ENCODE measurements around the gene GSTM2. TPM values are rescaled to one million over a fixed set of nuclear protein-coding genes. Genes with fewer than 3 reads are reported as not detected.
"Not testable (repeated sequence)": the region's sequence is repeated elsewhere in the genome, so short reads cannot be mapped to it uniquely, and the experiment has no call there.

GSTM2 gene
- total and polyA plus RNA-seq, 10 donors: 26.2 to 100 (median 52.3) TPM

DNA sequence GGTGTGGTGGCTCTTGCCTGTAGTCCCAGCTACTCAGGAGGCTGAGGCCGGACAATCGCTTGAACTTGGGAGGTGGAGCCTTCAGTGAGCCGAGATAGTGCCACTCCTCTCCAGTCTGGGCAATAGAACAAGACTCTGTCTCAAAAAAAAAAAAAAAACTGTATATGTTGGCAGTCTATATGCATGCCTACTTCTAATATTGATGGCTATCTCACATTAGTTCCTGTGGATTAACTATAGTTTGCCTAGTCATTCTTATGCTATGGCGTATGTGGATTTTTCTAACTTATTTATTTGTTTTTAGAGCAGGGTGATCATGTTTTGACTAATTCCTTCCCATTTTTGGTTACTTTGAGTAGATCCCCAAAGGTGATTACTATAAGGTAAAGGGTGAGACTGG lies 29.2 kb downstream of the GSTM2 start:
- DNase-seq: no peak
- intact Hi-C loops (cut with DNase I; ENCODE audit: low total_unique reads): no loop called here
- Histone ChIP-seq H3K27ac (no peak overlapping the region), H3K9me3 (no peaks in the 10 kb centered on the region), H3K4me3 (no peak overlapping the region), H3K4me1 (no peaks in the 10 kb centered on the region), H3K36me3 (peaks cover 0 to 12% (median 0%) of the 10 kb centered on the region in 6 donors), H3K27me3 (replicated peaks in 1 of 7) (no peaks in the 10 kb centered on the region)
- TF ChIP-seq POLR2A (IDR thresholded peaks at IDR 0.05): no peak
- TF ChIP-seq, protein P1, sequence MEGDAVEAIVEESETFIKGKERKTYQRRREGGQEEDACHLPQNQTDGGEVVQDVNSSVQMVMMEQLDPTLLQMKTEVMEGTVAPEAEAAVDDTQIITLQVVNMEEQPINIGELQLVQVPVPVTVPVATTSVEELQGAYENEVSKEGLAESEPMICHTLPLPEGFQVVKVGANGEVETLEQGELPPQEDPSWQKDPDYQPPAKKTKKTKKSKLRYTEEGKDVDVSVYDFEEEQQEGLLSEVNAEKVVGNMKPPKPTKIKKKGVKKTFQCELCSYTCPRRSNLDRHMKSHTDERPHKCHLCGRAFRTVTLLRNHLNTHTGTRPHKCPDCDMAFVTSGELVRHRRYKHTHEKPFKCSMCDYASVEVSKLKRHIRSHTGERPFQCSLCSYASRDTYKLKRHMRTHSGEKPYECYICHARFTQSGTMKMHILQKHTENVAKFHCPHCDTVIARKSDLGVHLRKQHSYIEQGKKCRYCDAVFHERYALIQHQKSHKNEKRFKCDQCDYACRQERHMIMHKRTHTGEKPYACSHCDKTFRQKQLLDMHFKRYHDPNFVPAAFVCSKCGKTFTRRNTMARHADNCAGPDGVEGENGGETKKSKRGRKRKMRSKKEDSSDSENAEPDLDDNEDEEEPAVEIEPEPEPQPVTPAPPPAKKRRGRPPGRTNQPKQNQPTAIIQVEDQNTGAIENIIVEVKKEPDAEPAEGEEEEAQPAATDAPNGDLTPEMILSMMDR (IDR thresholded peaks at IDR 0.05 in 8 of 11, conservative IDR thresholded peaks at IDR 0.05 in 3 of 11): no peak
- TF ChIP-seq POLR2AphosphoS5 (IDR thresholded peaks at IDR 0.05): no peak
- 94 to 96% methylated on average over 4 of the region's 4 CpGs; no CpG with 5 or more reads in 3 of the 5 donors for WGBS, 5 donors

DNA sequence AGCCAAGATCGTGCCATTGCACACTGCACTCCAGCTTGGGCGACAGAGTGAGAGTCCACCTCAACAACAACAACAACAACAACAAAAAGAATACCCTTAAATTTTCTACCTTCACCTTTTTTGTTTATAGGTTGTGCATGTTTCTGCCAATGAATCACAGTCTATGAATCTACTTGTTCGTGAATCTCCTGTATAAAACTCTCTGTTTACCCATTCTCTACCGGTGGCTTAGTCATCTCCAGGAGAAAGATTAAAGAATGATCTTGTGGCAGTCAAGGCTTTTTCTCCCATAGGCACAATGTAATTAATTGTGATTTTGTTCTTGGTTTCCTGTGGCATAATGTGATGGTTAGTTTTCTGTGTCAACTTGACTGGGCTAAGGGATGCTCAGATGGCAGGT lies 30.0 kb downstream of the GSTM2 start:
- H3K27ac ChIP-seq; H3K4me3 ChIP-seq; H3K9me3 ChIP-seq; DNase-seq; H3K27me3 ChIP-seq (replicated peaks in 1 of 7); H3K4me1 ChIP-seq; intact Hi-C loops (cut with DNase I; ENCODE audit: low total_unique reads): not testable (repeated sequence)
- H3K36me3 ChIP-seq: peaks cover 0 to 12% (median 0%) of the 10 kb centered on the region in 6 donors
- 94 to 95% methylated on average over 4 of the region's 4 CpGs; no CpG with 5 or more reads in 3 of the 5 donors for WGBS, 5 donors

DNA sequence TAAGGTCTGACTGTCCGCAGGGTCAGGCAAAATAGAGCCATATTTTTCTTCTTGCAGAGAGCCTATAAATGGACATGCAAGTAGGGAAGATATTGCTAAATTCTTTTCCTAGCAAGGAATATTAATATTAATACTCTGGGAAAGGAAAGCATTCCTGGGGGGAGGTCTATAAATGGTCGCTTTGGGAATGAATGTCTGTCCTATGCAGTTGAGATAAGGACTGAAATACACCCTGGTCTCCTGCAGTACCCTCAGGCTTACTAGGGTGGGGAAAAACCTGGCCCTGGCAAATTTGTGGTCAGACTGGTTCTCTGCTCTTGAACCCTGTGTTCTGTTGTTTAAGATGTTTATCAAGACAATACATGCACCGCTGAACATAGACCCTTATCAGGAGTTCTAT lies 35.1 kb downstream of the GSTM2 start:
- peaks cover 0 to 20% (median 9%) of the 10 kb centered on the region in 8 donors for H3K9me3 ChIP-seq
- H3K4me1 ChIP-seq; intact Hi-C loops (cut with DNase I; ENCODE audit: low total_unique reads); H3K27me3 ChIP-seq (replicated peaks in 1 of 7); DNase-seq; H3K27ac ChIP-seq; H3K36me3 ChIP-seq; H3K4me3 ChIP-seq: not testable (repeated sequence)
- WGBS, 5 donors: 74 to 84% (median 77%) methylated on average over 3 of the region's 3 CpGs

DNA sequence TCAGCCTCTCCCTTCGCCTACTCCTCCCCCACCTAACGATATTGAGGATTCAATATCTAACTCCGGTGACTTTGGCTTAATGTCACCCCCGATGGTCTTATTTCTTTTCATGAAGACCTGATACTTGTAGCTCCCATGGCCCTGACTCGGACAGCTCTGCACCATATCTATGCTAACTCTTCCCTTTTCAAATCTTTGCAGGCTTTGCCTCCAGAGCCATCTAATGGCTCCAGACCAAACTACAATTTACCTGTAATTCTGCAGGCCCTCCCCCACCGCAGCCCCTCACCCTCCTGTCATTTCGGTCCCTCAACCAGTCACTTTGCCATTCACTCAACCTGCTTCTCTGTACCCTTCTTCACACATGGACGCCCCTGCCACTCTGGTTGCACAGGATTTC lies 36.3 kb downstream of the GSTM2 start:
- 70 to 87% (median 83%) methylated on average over 8 of the region's 8 CpGs for WGBS, 5 donors
- no peak overlapping the region for H3K4me3 ChIP-seq
- no peaks in the 10 kb centered on the region for H3K4me1 ChIP-seq
- DNase-seq: no peak
- TF ChIP-seq POLR2A (IDR thresholded peaks at IDR 0.05) (no peak), POLR2AphosphoS5 (IDR thresholded peaks at IDR 0.05) (no peak)
- TF ChIP-seq, protein P1 (IDR thresholded peaks at IDR 0.05 in 8 of 11, conservative IDR thresholded peaks at IDR 0.05 in 3 of 11): no peak
- H3K27me3 ChIP-seq (replicated peaks in 1 of 7): no peaks in the 10 kb centered on the region
- peaks cover 0 to 4% (median 0%) of the 10 kb centered on the region in 6 donors for H3K36me3 ChIP-seq
- no peak overlapping the region for H3K27ac ChIP-seq
- peaks cover 0 to 32% (median 21%) of the 10 kb centered on the region in 8 donors for H3K9me3 ChIP-seq
- intact Hi-C loops (cut with DNase I; ENCODE audit: low total_unique reads): no loop called here

DNA sequence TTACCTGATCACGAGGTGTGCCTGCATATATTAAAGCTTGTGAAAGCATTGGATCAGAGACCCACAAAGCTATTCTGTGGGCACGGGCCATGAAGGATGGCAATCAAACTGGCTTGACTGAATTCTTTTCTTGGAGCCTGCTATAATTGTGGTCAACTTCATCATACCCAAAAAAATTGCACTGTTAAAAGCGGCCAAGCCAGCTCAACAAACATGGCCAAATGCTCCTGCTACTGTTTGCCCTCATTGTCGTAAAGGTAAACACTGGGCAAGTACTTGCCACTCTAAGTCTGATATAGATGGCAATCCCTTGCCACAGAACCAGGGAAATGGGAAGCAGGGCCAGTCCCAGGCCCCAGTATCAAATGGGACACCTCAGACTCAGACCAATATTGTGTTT lies 37.6 kb downstream of the GSTM2 start:
- peaks cover 0 to 40% (median 27%) of the 10 kb centered on the region in 8 donors for H3K9me3 ChIP-seq
- 89 to 96% (median 92%) methylated on average over 4 of the region's 4 CpGs for WGBS, 5 donors
- intact Hi-C loops (cut with DNase I; ENCODE audit: low total_unique reads): no loop called here
- DNase-seq: no peak
- no peaks in the 10 kb centered on the region for H3K27me3 ChIP-seq (replicated peaks in 1 of 7)
- H3K4me1 ChIP-seq: no peaks in the 10 kb centered on the region
- no peak overlapping the region for H3K4me3 ChIP-seq
- peaks cover 0 to 4% (median 0%) of the 10 kb centered on the region in 6 donors for H3K36me3 ChIP-seq
- TF ChIP-seq, protein P1 (IDR thresholded peaks at IDR 0.05 in 8 of 11, conservative IDR thresholded peaks at IDR 0.05 in 3 of 11): no peak
- no peak for TF ChIP-seq POLR2AphosphoS5 (IDR thresholded peaks at IDR 0.05)
- no peak for TF ChIP-seq POLR2A (IDR thresholded peaks at IDR 0.05)
- H3K27ac ChIP-seq: no peak overlapping the region

DNA sequence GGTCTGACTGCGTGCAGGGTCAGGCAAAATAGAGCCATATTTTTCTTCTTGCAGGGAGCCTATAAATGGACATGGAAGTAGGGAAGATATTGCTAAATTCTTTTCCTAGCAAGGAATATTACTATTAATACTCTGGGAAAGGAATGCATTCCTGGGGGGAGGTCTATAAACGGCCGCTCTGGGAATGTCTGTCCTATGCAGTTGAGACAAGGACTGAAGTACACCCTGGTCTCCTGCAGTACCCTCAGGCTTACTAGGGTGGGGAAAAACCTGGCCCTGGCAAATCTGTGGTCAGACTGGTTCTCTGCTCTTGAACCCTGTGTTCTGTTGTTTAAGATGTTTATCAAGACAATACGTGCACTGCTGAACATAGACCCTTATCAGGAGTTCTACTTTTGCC lies 41.1 kb downstream of the GSTM2 start:
- H3K4me1 ChIP-seq; DNase-seq; H3K4me3 ChIP-seq; H3K36me3 ChIP-seq; H3K27ac ChIP-seq; intact Hi-C loops (cut with DNase I; ENCODE audit: low total_unique reads): not testable (repeated sequence)
- H3K9me3 ChIP-seq: peaks cover 0 to 27% (median 18%) of the 10 kb centered on the region in 8 donors
- WGBS, 5 donors: 67 to 92% (median 77%) methylated on average over 4 of the region's 4 CpGs
- H3K27me3 ChIP-seq (replicated peaks in 1 of 7): peaks cover 0 to 10% (median 0%) of the 10 kb centered on the region in 7 donors

DNA sequence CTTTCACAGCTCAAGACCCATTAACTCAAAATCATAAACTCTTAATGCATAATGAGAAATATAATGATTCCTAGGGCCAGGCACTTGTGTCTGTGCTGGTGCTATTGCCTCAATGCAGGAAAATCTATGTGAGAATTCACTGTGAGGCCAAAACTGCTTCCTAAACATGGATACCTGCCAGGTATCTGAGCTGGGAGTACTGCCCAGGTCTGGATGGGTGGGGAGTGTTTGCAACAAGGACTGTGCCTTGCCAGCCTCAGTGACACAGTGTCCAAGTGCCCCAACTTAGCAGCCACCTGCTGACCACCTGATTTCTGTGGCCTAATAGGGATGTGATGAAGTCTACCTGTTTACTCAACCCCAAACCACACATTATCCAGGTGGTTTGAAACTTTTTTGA lies 42.0 kb downstream of the GSTM2 start:
- intact Hi-C loops (cut with DNase I; ENCODE audit: low total_unique reads); H3K4me1 ChIP-seq; H3K36me3 ChIP-seq; DNase-seq; H3K4me3 ChIP-seq; H3K27ac ChIP-seq: not testable (repeated sequence)
- H3K27me3 ChIP-seq (replicated peaks in 1 of 7): peaks cover 0 to 10% (median 0%) of the 10 kb centered on the region in 7 donors
- peaks cover 0 to 24% (median 18%) of the 10 kb centered on the region in 8 donors for H3K9me3 ChIP-seq

Measured in spleen (tissue), 11 donors.